Small intestine (tissue), 16 donors: ENCODE results near the gene DNAJC4. TPM values are rescaled to one million over a fixed set of nuclear protein-coding genes. Genes with fewer than 3 reads are reported as not detected.

Experiments
- DNase-seq, 2 donors: peaks; one replicate each; pipeline versions ENCODE4 v3.0.0 to v3.0.0-alpha.2; 2013
- FAIRE-seq: peaks from 2 replicates; lab custom pipeline; 2012; peaks lifted over from hg19 to GRCh38; lab: Jason Lieb, UNC
- H3K27ac ChIP-seq, 3 donors: one replicate each; pipeline ENCODE4 v1.5.1; 2013; ENCODE audit warnings: low read length in 2 of 3, mild to moderate bottlenecking in 2 of 3, control low read depth in 1 of 3, inconsistent platforms in 1 of 3, low read depth in 1 of 3, moderate library complexity in 1 of 3
- H3K27me3 ChIP-seq, 3 donors: one replicate each; pipeline ENCODE4 v1.6.1; 2013; ENCODE audit warnings: low read length in 3 of 3, inconsistent platforms in 1 of 3; ENCODE audit not compliant: control insufficient read depth in 3 of 3, insufficient read depth in 3 of 3
- H3K36me3 ChIP-seq, 3 donors: one replicate each; pipeline ENCODE4 v1.6.1; 2013; ENCODE audit warnings: low read length in 3 of 3, inconsistent platforms in 1 of 3, low read depth in 1 of 3, mild to moderate bottlenecking in 1 of 3, moderate library complexity in 1 of 3; ENCODE audit not compliant: control insufficient read depth in 3 of 3, insufficient read depth in 2 of 3
- H3K4me1 ChIP-seq, 3 donors: one replicate each; pipeline ENCODE4 v1.6.1; 2013; ENCODE audit warnings: low read length in 2 of 3, inconsistent platforms in 1 of 3, low read depth in 1 of 3, mild to moderate bottlenecking in 1 of 3, moderate library complexity in 1 of 3; ENCODE audit not compliant: control insufficient read depth in 3 of 3, insufficient read depth in 2 of 3
- H3K4me3 ChIP-seq, 3 donors: one replicate each; pipeline ENCODE4 v1.5.1; 2013; ENCODE audit warnings: low read length in 3 of 3, control low read depth in 1 of 3, inconsistent platforms in 1 of 3, low read depth in 1 of 3, mild to moderate bottlenecking in 1 of 3, moderate library complexity in 1 of 3
- H3K9me3 ChIP-seq, 2 donors: one replicate each; pipeline ENCODE4 v1.6.1; 2013; ENCODE audit warnings: low read depth in 1 of 2, low read length in 1 of 2; ENCODE audit not compliant: control insufficient read depth in 2 of 2, insufficient read depth in 1 of 2
- WGBS, 3 donors: extraction: QIAGEN DNeasy Blood & Tissue Kit; methylation state at CpG; one replicate each; pipeline ENCODE4 v1.1.7; 2013; 5-methylcytosine and 5-hydroxymethylcytosine counted together
- long read RNA-seq, 10 donors: transcript quantifications; one replicate each; lab custom pipeline, GENCODE V29; 2026
- polyA plus RNA-seq, 4 donors: library from polyadenylated mRNA; stranded (reverse) in 3 of 4; unstranded in 1 of 4; fragments of 200-250 nt in 3 of 4; fragments of 120-200 nt in 1 of 4; gene quantifications; one replicate each; pipeline versions ENCODE4 v1.2.1 to v1.2.3, GENCODE V29; 2013
- donor health status: healthy with polysubstance abuse.
- donor health status: control.
- donor health status: control.
- donor health status: Bipolar disorder and iron deficiency.
- donor health status: healthy.

Gene DNAJC4, protein sequence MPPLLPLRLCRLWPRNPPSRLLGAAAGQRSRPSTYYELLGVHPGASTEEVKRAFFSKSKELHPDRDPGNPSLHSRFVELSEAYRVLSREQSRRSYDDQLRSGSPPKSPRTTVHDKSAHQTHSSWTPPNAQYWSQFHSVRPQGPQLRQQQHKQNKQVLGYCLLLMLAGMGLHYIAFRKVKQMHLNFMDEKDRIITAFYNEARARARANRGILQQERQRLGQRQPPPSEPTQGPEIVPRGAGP
- 100 to 1,000 TPM in 2 of 4 donors, 10 to 100 TPM in 2; 50.6 to 164 (median 93.6) TPM for polyA plus RNA-seq
- long read RNA-seq, donor 1, partial matches to known transcripts: 39 of 43 reads
- long read RNA-seq, donor 1, other reads (novel, unspliced or antisense): 0 of 43 reads
- long read RNA-seq, donor 2: 0 reads
- long read RNA-seq, donor 3, partial matches to known transcripts: 5 of 8 reads
- long read RNA-seq, donor 3, other reads (novel, unspliced or antisense): 0 of 8 reads
- long read RNA-seq, donor 4, partial matches to known transcripts: 0 of 1 reads
- long read RNA-seq, donor 4, other reads (novel, unspliced or antisense): 0 of 1 reads
- long read RNA-seq, donor 5, partial matches to known transcripts: 0 of 1 reads
- long read RNA-seq, donor 5, other reads (novel, unspliced or antisense): 0 of 1 reads
- long read RNA-seq, donor 6, partial matches to known transcripts: 7 of 8 reads
- long read RNA-seq, donor 6, other reads (novel, unspliced or antisense): 0 of 8 reads
- long read RNA-seq, donor 7: 0 reads
- long read RNA-seq, donor 8: 0 reads
- long read RNA-seq, donor 9: 0 reads
- long read RNA-seq, donor 10, partial matches to known transcripts: 13 of 15 reads
- long read RNA-seq, donor 10, other reads (novel, unspliced or antisense): 0 of 15 reads

- FAIRE-seq: no peak
- 0% methylated on average over 48 to 62 of the region's 62 CpGs for WGBS, 3 donors
- Histone ChIP-seq H3K4me3 (peak within 1 kb of the TSS; percentile 73 to 81 (median 78)), H3K9me3 (no peaks in the 10 kb centered on the region), H3K36me3 (peaks cover 0 to 12% (median 0%) of the 10 kb centered on the region in 3 donors), H3K27ac (peak within 1 kb of the TSS; percentile 83 to 97 (median 86)), H3K27me3 (no peaks in the 10 kb centered on the region), H3K4me1 (peaks cover 0 to 50% (median 2%) of the 10 kb centered on the region in 3 donors)
- DNase-seq: peak; percentile 96
Observed at GRCh38 chr11:64230171-64230984, at the start of gene DNAJC4. DNAJC4 (plus strand) TSS chr11:64230548; CDS start chr11:64230855, 307 bp downstream.

DNA sequence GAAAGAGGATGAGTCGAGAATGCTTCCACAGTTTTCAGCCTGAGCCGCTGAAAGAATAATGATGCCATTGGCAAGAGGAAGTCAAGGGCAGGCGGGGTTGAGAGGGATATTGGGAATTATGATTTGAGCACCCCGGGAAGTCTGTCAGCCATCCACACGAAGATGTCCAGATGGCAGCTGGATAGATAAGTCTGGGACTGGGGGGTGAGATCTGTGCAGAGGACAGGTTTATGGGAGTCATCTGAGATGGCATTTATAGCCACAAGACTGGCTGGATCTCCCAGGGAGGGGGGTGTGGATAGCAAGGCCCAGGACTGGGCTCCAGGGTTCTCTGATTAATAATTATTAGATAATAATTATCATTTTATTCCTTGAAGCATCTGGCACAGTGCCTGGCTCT is 49.5 kb upstream of the DNAJC4 start:
- DNase-seq: peak in 1 of 2 donors; percentile 20
- 49 to 54% (median 52%) methylated on average over 5 of the region's 5 CpGs for WGBS, 3 donors
- peaks cover 0 to 4% (median 0%) of the 10 kb centered on the region in 3 donors for H3K36me3 ChIP-seq
- H3K4me1 ChIP-seq: peaks cover 0 to 27% (median 0%) of the 10 kb centered on the region in 3 donors
- FAIRE-seq: no peak
- H3K4me3 ChIP-seq: no peak overlapping the region
- H3K9me3 ChIP-seq: no peaks in the 10 kb centered on the region
- peak overlapping the region in 1 of 3 donors; percentile 46 for H3K27ac ChIP-seq
- no peaks in the 10 kb centered on the region for H3K27me3 ChIP-seq

DNA sequence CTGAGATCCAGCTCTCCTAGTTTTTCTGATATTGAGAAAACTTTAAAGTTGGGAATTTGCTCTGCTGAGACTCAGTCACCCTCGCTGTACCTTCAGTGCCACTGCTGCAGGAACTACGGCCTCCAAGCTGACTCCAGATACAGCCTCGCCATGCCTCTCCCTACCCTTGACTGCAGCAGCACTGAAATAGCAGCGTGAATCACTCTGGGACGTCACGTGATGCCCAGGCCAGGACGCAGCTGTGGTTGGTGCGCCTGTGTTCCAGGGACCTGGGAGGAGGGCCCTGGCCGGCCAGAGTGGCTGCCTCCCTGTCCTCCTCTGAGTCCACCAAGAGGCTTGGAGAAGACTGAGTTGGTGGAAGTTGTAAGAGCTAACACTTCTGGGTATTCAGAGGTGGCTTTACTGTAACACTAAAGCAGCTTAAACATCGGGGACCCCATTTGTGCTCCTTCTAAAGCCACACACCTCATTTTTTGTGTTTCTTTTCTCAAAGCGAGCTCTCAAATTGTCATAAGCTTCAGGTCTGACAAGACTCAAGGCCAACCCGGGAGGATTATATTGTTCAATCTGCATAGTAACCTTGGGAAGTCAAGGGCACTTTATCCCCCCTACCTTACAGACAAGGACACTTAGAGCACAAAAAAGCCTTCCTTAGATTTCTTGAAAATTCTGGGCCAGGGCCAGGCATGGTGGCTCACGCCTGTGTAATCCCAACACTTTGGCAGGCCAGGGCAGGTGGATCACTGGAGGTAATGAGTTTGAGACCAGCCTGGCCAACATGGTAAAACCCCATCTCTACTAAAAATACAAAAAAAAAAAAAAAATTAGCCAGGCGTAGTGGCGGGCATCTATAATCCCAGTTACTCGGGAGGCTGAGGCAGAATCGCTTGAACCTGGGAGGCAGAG is 48.6 kb upstream of the DNAJC4 start:
- H3K4me3 ChIP-seq: no peak overlapping the region

DNA sequence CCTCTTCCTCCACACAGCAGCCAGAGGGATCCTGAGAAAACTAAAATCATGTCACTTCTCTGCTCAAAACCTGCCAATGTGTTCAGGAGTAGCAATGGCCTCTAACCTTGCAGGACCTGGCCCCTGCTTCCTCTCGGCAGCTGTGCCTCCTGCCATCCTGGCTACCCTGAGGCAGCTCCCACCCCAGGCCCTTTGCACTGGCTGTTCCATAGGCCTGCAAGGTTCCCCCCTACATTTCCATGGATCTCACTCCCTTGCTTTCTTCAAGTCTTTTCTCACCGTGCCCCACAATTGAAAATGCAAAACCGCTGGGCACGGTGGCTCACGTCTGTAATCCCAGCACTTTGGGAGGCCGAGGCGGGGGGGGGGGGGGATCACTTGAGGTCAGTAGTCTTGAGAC is 46.5 kb upstream of the DNAJC4 start:
- Histone ChIP-seq H3K4me1 (peaks cover 0 to 27% (median 0%) of the 10 kb centered on the region in 3 donors), H3K27me3 (no peaks in the 10 kb centered on the region), H3K27ac (peak overlapping the region in 1 of 3 donors; percentile 1), H3K9me3 (no peaks in the 10 kb centered on the region), H3K4me3 (no peak overlapping the region), H3K36me3 (peaks cover 0 to 13% (median 0%) of the 10 kb centered on the region in 3 donors)
- no peak for FAIRE-seq
- WGBS, 3 donors: 78 to 91% (median 86%) methylated on average over 6 to 7 of the region's 7 CpGs
- DNase-seq: no peak

More for the DNA sequence above, 48.6 kb upstream of the DNAJC4 start:
- 29 to 40% (median 37%) methylated on average over 13 to 17 of the region's 17 CpGs for WGBS, 3 donors
- no peaks in the 10 kb centered on the region for H3K27me3 ChIP-seq
- H3K36me3 ChIP-seq: peaks cover 0 to 4% (median 0%) of the 10 kb centered on the region in 3 donors
- H3K27ac ChIP-seq: peak overlapping the region; percentile 41 to 76 (median 63)
- DNase-seq (peak; percentile 91 to 96), FAIRE-seq (no peak)
- H3K4me1 ChIP-seq: peaks cover 0 to 27% (median 0%) of the 10 kb centered on the region in 3 donors
- no peaks in the 10 kb centered on the region for H3K9me3 ChIP-seq

GRCh38 chr11:64185175-64185692 is 45.1 kb upstream of the DNAJC4 start:
- 0% methylated on average over 52 of the region's 52 CpGs for WGBS, 3 donors
- Histone ChIP-seq H3K27ac (peak overlapping the region; percentile 86 to 96 (median 91)), H3K4me1 (peaks cover 0 to 27% (median 0%) of the 10 kb centered on the region in 3 donors), H3K9me3 (no peaks in the 10 kb centered on the region), H3K36me3 (peaks cover 0 to 16% (median 0%) of the 10 kb centered on the region in 3 donors), H3K27me3 (no peaks in the 10 kb centered on the region), H3K4me3 (peak overlapping the region; percentile 55 to 70 (median 64))
- FAIRE-seq (no peak), DNase-seq (peak in 1 of 2 donors; percentile 83)

DNA sequence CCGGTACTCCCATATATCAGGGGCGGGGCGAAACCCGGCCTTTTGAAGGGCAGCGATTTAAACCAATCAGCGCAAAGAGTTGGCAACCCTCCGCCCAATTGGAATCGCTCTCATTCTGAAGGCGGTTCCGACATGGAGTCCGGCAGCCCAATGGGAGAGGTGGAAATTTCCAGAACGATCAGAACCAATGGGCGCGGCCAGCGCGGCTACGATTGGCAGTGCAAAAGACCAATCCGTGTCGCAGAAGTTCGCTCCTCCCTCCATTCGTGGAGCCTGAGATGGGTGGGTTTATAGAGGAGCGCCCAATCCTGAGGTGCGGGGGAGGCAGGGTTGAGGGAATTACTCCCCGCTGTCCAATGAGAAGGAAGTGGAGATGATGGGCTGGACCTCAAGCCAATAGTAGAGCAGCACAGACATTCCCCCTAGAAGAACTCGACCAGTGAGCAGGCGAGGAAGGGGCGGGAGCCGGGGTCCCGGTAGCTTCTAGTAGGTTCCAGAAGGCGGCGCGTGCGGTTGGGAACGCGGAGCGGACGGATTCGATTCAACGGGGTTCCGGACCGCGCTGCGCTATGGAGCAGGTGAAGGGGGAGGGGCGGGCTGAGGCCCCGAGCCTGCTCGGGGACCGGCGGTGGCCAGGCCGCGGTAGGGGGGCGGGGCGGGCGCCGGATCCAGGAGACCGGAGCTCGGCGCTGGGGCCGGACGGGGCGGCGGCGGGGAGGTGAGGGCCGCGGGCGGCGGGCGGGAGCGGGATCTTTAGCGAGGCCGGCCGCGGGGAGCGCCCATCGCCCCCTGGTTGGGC is 44.5 kb upstream of the DNAJC4 start, which contains the start of gene STIP1:
TSS of gene STIP1 (plus strand) at position 479 of the 799 bp plus-strand sequence. CDS start at position 570, 91 bp downstream.
- Histone ChIP-seq H3K27ac (peak within 1 kb of the TSS; percentile 86 to 96 (median 91)), H3K9me3 (no peaks in the 10 kb centered on the region), H3K27me3 (no peaks in the 10 kb centered on the region), H3K4me1 (peaks cover 0 to 24% (median 0%) of the 10 kb centered on the region in 3 donors), H3K36me3 (peaks cover 0 to 22% (median 0%) of the 10 kb centered on the region in 3 donors), H3K4me3 (peak within 1 kb of the TSS; percentile 55 to 70 (median 64))
- peak; percentile 49 for FAIRE-seq
- DNase-seq: peak; percentile 99 to 100
- WGBS, 3 donors: 0 to 1% (median 0%) methylated on average over 50 to 74 of the region's 74 CpGs
